ENCODE results near the gene C2CD2.

C2CD2 gene

DNA sequence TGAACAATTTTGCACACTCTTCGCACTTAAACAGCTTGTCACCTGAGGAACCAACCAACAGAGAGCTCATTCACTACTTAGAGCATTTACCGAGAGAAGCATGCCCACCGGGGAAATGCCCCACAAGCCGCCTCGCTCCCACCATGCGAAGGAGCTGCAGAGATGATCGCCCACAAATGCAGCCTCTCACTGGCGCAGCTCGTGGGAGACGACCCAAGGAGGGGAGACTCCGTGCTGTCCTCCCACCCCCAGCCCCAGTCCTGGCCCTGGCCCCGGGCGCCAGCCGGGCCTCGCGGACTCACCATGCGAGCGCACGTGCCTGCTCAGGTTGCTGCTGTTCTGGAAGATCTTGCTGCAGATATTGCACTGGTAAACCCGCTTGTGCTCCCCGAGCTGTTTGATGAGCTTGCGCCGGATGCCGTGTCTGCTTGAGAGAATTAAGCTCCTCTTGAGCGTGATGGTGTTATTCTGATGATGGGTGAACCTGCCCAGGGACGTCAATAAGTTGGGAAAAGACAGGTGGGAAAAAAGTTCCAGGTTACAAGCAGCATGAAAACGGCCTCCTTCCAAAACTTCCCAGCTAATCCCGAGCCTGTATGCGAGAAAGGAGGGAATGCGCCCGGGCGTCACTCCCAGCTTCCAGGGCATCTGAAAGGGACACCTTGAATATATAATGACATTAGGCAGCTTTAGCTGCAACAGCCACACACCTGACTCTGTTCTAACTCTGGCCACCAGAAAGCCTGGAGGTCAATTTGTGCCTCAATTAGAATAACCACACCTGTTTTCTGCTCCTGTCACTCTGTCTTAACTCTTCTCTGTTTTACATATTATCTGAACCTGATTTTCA is 117.4 kb downstream of the C2CD2 start:
- DNase-seq: no peak

DNA sequence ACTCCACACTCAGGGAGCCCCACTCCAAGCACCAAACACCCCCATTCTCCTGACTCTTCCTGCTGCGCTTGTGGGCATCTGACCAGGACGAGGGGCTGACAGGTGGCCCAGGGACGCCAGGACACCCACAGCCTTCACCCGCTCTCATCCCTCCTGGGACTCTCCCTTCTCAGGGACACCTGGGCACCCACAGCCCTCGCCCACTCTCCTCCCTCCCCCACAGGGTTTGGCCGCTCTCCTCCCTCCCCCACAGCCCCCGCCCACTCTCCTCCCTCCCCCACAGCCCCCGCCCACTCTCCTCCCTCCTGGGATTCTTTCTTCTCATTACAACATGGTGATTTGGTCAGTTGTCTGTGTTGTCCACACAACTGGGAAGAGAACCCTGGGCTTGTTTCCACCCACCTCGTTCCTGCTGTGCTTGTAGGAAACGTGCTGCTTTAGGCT is 118.1 kb downstream of the C2CD2 start:
- no peak for DNase-seq
